DMS79 treated with DMSO at 0.1 percent for 48 hours (cell line): Measurements from ENCODE around the gene DBT.
"Not testable (repeated sequence)": the region's sequence is repeated elsewhere in the genome, so short reads cannot be mapped to it uniquely, and the experiment has no call there.

Experiments used
- DNase-seq: peaks from one replicate; lab custom pipeline; 2025; lab: John Stamatoyannopoulos, UW

The DBT gene

GRCh38 chr1:100249537-100250257 lies at the start of gene DBT:
TSS of gene DBT (minus strand) at chr1:100249834. CDS start at chr1:100249820, 14 bp downstream.
- peak; percentile 97 for DNase-seq

DNA sequence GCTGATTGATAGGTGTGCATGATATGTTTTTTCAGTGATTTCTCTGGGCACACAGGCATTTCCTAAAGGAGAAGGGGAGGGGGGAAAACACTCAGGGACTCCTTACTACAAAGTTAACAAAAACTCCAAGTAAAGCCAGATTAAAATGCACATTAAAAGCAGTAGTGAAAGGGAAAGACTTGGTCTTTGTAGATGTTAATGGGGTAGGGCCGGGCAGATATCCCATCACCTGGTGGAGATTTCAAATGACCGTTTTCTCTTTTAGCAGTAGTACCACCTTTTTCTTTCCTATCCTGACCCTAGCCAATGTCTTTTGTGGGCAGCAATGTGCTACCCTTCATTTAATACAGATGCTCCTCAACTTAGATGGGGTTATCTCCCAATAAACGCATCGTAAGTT lies 48.9 kb upstream of the DBT start:
- no peak for DNase-seq

DNA sequence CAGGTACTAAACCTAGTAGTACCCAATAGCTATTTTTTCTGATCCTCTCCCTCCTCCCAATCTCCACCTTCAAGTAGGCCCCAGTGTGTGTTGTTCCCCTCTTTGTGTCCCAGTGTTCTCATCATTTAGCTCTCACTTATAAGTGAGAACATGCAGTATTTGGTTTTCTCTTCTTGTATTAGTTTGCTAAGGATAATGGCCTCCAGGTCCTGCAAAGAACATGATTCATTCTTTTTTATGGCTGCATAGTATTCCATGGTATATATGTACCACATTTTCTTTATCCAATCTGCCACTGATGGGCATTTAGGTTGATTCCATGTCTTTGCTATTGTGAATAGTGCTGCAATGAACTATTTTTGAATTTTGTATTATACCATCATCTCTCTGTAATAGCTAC lies 47.4 kb upstream of the DBT start:
- DNase-seq: not testable (repeated sequence)

GRCh38 chr1:100296140-100296539 lies 46.5 kb upstream of the DBT start:
- DNase-seq: no peak

DNA sequence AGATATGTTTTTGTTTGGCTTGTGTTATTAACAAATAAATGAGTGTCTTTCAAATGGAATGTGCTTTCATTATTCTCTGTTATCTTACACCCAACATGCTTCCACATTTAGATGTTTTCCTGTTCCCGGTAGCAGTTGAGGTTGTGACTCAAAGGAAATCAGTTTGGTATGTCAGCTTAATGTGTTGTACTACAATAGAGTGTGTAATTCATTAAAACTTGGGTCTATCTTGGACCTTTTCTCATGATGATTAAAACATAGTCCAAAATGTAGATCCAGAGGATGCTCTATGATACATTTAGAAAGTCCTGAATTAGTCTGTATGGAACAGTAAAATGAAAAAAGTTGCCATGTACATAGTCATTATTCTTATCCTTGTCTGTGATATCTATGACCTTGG lies 43.1 kb upstream of the DBT start:
- DNase-seq: no peak

- no peak for DNase-seq
Observed at GRCh38 chr1:100290291-100290690, 40.7 kb upstream of the DBT start.

GRCh38 chr1:100287162-100287561 lies 37.5 kb upstream of the DBT start:
- DNase-seq: no peak

DNA sequence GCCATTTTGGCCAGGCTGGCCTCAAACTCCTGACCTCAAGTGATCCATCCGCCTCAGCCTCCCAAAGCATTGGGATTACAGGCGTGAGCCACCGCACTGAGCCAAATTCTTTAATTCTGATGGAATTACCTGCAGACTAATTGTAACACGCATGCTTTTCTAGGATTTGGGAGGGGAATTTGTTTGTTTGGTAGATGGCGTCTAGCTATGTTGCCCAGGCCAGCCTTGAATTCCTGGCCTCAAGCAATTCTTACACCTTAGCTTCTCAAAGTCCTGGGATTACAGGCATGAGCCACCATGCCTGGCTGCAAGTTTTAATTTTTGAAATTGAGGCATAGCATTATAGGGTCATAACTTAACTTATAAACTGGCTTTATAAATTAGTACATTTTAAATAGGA lies 35.0 kb upstream of the DBT start:
- DNase-seq: no peak

DNA sequence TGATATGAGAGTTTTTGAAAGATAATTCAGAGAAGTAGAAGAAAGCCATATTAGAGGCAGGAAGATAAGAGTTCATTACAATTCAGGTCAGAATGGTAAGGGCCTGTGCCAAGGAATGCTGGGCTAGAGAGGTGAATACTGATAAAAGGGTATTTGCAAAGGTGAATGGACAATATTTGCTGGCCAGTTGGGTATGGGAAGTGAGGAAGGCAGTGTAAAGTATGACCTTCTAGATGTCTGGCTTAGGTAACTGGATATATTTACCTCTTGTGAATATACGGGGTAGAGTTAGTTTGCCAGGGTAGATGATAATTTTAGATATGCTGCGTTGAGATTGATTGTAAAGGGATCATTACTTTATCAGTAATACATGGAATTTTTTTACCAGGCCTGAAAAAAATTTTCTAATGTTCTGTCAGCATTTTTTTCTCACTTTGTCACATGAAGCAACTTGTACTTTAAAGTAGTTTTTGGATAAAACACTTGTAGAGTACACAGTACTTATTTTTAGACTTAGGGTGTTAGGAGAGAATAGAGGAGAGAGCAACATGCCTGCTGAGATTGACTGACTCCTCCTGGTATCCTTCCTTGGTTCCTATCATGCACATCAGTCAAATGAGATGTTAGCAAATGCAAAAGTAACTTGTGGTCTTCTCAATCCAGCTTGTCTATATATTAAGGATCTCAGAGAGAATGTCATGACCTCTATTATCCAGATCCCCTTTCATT lies 30.5 kb upstream of the DBT start:
- DNase-seq: no peak

DNA sequence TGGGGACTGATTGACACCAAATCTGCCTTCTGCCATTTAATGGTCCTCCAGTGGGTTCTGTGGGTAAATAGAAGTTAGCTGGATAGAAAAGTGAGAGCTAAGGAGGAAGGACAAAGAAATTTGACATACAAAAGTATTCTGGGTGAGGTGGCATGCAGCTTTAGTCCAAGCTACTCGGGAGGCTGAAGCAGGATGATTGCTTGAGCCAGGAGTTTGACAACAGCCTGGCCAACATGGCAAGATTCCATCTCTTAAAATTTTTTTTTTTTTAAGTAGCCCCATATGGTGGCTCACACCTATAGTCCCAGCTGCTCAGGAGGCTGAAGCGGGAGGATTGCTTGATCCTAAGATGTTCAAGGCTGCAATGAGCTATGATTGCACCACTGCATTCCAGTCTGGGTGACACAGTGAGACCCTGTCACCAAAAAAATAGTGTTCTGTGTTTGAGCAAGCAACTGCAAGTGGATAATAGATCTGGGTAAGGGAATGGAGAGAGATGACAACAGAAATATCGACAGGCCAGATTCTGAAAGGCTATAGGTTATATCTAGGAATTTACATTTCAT lies 29.8 kb upstream of the DBT start:
- no peak for DNase-seq

GRCh38 chr1:100277866-100278265 lies 28.2 kb upstream of the DBT start:
- DNase-seq: no peak

- no peak for DNase-seq
Observed at GRCh38 chr1:100268202-100268601, 18.6 kb upstream of the DBT start.

DNA sequence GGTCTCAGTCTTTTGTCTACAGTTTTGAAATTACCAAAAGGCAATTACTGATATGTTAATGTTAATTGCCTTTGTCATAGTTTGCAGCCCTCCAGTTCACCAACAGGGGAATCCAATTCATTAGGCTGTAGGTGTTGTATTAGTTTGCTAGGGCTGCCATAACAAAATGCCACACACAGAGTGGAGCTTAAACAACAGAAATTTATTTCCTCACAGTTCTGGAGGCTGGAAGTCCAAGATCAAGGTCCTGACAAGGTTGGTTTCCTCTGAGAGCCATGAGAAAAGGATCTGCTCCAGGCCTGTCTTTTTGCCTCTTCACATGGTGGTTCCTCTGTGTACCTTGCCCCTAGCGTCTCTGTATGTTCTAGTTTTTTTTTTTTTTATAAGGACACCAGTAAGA lies 17.6 kb upstream of the DBT start:
- DNase-seq: no peak

DNA sequence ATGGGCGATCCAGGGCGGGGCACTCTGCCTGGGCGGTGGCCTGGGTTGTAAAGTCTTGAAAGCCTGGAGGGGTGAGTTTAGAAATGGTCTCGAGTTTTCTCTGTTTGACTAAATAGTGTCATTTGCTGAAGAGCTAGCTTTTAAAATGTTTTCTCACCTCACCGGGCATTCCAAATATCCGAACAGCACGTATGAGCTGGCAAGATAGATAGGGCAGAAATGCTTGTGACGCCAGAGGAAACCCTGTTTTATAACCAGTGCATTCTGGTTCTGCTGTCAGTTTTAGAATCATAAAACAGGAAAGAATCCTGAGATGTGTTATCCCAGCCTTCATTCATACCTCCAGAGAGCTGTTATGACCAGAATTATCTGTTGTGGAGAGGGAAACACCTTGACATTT lies 17.1 kb upstream of the DBT start:
- peak; percentile 23 for DNase-seq

DNA sequence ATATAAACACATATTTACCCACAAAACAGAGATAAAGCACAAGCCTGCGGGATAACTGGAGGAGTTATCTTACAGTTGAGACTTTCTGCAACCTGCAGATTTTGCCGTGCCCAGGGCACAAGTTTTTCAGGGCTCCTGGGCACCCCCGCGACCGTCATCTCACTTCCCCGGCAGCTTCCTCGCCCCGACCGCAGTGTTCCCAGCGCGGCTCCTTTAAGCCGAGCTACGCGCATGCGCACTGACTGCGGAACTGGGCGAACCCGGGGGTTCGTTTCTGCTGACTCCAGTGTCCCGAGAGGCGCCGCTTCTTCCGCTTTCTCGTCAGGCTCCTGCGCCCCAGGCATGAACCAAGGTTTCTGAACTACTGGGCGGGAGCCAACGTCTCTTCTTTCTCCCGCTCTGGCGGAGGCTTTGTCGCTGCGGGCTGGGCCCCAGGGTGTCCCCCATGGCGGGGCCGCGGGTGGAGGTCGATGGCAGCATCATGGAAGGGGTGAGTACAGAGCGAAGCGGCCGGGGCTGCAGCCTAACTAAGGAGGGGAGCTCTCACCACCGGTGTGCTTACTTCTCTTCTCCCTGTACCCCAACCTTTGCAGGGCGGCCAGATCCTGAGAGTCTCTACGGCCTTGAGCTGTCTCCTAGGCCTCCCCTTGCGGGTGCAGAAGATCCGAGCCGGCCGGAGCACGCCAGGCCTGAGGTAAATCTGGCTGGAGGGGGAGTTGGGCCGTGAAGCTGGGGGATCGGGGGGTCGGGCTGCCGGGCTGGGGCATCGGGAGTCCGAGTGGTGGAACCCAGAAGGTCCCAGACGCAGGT lies 16.5 kb upstream of the DBT start, which contains the start of gene RTCA:
TSS of gene RTCA (plus strand) at position 286 of the 810 bp plus-strand sequence. CDS start at position 446, 160 bp downstream.
- DNase-seq: peak; percentile 93

DNA sequence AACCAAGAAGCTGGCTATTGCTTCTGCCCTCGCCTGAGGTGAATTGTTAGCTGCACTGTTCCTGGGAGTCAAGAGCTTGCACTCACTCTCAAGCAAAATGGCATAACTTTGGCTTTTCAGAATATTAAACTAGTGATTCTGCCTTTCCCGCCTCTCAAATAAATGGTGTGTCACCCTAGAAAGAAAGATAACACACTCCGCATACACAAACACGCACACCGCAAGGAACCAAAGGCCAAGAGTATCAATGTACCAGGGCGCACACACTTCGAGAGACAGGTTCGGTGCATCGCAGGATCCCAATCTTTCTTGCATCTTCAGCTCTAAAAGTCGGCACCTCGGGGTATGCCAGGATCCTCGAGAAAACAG lies 15.9 kb upstream of the DBT start:
- peak; percentile 77 for DNase-seq

DNA sequence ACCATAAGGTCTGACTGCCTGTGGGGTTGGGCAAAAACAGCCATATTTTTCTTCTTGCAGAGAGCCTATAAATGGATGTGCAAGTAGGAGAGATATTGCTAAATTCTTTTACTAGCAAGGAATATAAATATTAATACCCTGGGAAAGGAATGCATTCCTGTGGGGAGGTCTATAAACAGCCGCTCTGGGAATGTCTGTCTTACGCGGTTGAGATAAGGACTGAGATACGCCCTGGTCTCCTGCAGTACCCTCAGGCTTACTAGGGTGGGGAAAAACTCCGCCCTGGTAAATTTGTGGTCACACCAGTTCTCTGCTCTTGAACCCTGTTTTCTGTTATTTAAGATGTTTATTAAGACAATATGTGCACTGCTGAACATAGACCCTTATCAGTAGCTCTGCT lies 14.4 kb upstream of the DBT start:
- not testable (repeated sequence) for DNase-seq

- no peak for DNase-seq
Observed at GRCh38 chr1:100261686-100262085, 12.1 kb upstream of the DBT start.

- not testable (repeated sequence) for DNase-seq
Observed at GRCh38 chr1:100258427-100258826, 8.8 kb upstream of the DBT start.

- DNase-seq: not testable (repeated sequence)
Observed at GRCh38 chr1:100256273-100256672, 6.6 kb upstream of the DBT start.

DNA sequence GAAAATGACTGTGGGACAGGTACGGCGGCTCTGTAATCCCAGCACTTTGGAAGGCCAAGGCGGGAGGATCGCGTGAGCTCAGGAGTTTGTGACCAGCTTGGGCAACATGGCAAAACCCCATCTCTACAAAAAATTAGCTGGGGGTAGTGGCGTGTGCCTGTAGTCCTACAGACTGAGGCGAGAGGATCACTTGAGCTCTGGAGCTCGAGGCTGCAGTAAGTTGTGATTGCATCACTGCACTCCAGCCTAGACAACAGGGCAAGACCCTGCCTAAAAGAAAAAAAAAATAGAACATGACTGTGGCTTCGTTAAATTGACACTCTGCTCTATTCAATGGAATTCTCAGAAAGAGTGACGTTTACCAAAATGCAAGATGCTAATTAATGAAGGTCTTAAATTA lies 3.9 kb upstream of the DBT start:
- DNase-seq: no peak

GRCh38 chr1:100252901-100253300 lies 3.3 kb upstream of the DBT start:
- no peak for DNase-seq
